GM21825 (cell line): Measurements from ENCODE around the gene WDR27.
"Not testable (repeated sequence)": the region's sequence is repeated elsewhere in the genome, so short reads cannot be mapped to it uniquely, and the experiment has no call there.

ENCODE experiments used
- ATAC-seq: cut with Tn5 transposase; IDR thresholded peaks from one replicate; pipeline ENCODE4 v1.9.1; 2021; ENCODE audit warnings: mild to moderate bottlenecking, moderate library complexity; ENCODE audit not compliant: unreplicated experiment

WDR27 gene

GRCh38 chr6:169491482-169491881, 210.3 kb downstream of the WDR27 start:
- ATAC-seq = no peak

DNA sequence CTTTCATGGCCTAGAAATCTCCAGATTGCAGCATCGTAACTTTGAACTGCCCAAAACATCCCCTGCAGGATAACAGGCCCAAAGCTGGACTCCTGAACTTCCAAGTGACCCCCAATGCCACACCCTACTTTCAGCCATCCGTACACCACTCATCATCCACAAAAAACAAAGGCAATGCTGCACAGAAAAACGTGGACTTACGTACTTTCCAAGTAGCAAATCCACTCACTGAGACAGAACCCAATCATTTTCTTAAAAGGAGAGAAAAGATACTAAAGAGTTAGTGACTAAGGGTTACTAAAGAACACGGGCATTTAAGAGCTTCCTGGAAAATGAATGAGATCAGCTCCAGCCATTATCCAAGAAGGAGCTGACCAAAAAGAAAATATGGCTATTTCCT, 211.0 kb downstream of the WDR27 start:
- ATAC-seq = no peak

DNA sequence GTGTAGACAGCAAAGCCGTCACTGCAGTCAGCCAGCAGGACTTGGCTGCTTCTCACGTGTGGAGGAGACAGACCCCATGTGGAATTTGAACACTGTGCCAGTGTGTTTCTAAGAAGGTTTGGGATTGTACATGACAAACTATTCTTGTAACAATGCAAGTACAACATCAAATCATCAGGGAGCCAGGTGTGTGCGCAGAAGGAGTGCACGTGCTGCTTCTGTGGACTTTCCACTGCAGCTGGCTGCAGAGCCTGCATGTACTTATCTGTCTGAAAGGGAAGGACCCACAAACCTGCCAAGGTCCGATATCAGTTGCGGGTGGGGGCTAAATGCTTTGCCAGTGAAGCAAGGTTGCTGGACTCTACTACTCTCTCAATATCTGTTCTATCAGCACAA, 211.6 kb downstream of the WDR27 start:
- no peak for ATAC-seq

GRCh38 chr6:169489563-169490245, 212.1 kb downstream of the WDR27 start:
- no peak for ATAC-seq

GRCh38 chr6:169487579-169488436, 214.0 kb downstream of the WDR27 start:
- no peak for ATAC-seq

DNA sequence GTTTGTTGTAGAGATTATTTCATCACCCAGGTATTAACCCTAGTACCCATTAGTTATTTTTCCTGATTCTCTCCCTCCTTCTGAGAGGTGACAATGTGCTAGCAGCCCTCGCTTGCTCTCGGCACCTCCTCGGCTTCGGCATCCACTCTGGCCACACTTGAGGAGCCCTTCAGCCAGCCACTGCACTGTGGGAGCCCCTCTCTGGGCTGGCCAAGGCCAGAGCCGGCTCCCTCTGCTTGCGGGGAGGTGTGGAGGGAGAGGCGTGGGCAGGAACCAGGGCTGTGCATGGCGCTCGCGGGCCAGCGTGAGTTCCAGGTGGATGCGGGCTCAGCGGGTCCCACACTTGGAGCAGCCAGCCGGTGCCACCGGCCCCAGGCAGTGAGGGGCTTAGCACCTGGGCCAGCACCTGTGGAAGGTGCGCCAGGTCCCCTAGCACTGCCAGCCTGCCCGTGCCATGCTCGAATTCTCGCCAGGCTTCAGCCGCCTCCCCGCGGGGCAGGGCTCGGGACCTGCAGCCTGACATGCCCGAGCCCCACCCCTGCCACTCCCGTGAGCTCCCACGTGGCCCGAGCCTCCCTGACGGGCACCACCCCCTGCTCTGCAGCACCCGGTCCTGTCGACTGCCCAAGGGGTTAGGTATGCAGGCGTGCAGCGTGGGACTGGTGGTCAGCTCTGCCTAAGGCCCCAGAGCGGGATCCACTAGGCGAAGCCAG, 221.9 kb downstream of the WDR27 start:
- ATAC-seq = no peak

- ATAC-seq = no peak
Observed at GRCh38 chr6:169474362-169474761, 227.5 kb downstream of the WDR27 start.

DNA sequence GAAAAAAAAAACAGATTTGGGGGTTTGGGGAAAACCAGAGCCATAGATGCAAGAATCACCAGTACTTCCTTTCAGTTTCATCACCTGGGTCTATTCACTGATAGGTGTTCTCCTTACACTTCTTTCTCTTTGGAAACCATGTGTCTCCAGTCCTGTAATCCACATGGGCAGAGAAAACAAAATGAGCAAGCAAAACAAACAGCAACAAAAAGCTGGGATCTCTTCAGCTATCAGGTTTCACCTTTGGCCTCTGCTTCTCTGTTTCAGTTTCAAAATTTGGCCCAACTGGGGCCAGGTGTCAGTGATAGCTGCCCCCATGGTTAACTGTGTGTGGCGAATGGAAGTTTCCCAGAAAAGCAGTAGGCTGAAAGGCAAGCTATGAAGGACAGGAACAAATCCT, 228.2 kb downstream of the WDR27 start:
- ATAC-seq = peak; percentile 67

GRCh38 chr6:169472786-169473416, 228.9 kb downstream of the WDR27 start:
- no peak for ATAC-seq

GRCh38 chr6:169470790-169471189, 231.0 kb downstream of the WDR27 start:
- no peak for ATAC-seq

GRCh38 chr6:169469028-169469427, 232.8 kb downstream of the WDR27 start:
- ATAC-seq = no peak

- ATAC-seq = not testable (repeated sequence)
Observed at GRCh38 chr6:169467755-169468154, 234.1 kb downstream of the WDR27 start.

GRCh38 chr6:169466256-169466655, 235.6 kb downstream of the WDR27 start:
- not testable (repeated sequence) for ATAC-seq

- no peak for ATAC-seq
Observed at GRCh38 chr6:169457762-169458161, 244.1 kb downstream of the WDR27 start.

GRCh38 chr6:169456840-169457239, 245.0 kb downstream of the WDR27 start:
- no peak for ATAC-seq

- no peak for ATAC-seq
Observed at GRCh38 chr6:169455470-169455869, 246.4 kb downstream of the WDR27 start.

- no peak for ATAC-seq
Observed at GRCh38 chr6:169454872-169455204, 247.0 kb downstream of the WDR27 start.

DNA sequence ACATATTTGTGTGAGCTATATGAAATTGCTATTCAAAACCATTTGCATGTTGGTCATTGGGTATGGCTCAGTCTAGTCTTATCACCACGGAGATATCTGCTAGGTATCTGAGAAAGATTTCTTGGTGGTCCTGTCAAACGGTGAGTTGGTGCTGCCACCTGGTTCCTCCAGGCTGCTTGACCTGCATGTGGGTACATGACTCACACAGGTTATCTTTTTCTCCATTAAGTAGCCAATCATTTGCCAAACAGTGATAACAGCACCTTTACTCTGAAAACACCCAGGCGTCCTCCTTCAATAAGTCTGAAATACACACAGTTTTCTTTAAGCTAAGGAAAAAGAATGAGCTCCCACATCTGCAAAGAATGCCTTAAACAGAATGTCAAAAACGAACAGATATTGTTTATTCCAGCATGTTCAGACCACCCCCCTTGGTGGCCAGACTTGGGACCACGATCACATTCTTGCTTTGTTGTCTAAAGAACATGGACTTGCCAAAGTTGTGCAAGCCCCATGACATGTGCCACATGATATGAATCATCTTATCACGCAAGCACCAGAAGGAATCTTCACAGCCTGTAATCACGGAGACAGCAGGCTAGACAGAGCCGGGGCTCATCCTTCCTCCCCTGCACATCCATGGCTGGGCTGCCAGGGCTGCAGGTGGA, 247.5 kb downstream of the WDR27 start:
- ATAC-seq = no peak

DNA sequence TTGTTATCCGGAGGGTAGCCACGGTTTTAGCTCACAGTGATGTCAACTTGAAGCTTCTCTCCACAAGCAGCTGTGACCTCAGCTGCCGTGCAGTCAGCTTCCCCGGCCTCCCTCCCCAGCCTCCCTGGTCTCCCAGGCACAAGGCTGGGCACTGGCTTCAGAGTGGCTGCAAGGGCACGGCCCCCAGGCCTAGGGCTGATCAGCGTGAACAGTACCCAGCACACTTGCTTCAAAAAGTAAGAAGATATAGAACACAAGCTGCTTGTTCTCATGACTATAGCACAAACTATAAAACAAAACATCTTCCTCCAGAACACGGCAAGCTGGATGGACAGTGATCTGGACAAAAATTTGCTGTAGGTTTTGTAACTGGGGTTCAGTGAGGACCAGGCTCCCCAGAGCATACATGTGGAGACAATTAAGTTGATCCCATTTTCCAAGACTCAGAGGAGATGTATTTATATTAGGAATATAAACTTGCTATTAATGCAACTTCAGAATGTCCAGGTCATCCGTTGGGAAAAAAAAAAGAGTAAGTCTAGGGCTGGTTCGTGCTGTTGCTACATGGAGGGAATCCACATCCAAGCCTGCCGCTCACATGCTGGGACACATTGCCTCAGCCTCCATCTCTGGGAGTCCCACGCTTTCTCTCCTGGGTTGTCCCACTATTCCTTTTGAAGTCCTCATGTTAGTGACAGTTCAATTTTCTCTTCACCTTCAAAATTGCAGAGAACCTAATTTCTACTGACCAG, 248.8 kb downstream of the WDR27 start:
- no peak for ATAC-seq
